ENCODE results near the gene AKT2. TPM values are rescaled to one million over a fixed set of nuclear protein-coding genes. Genes with fewer than 3 reads are reported as not detected.
"Not testable (repeated sequence)": the region's sequence is repeated elsewhere in the genome, so short reads cannot be mapped to it uniquely, and the experiment has no call there.

Gene AKT2
- polyA plus RNA-seq, 1 donor, result 191 TPM

- DNase-seq, result not testable (repeated sequence)
Observed at GRCh38 chr19:40219029-40219428, 66.1 kb downstream of the AKT2 start.

- DNase-seq, result no peak
Observed at GRCh38 chr19:40217934-40218890, 66.9 kb downstream of the AKT2 start, which contains the start of gene TTC9B. Gene TTC9B, minus strand, starts transcription at chr19:40218384. Its CDS starts 3 bp downstream, at chr19:40218381.

GRCh38 chr19:40217027-40217810 lies 67.9 kb downstream of the AKT2 start:
- DNase-seq, result no peak

GRCh38 chr19:40216777-40217026 lies 68.4 kb downstream of the AKT2 start:
- no peak for DNase-seq

- no peak for DNase-seq
Observed at GRCh38 chr19:40216013-40216776, 69.0 kb downstream of the AKT2 start.

GRCh38 chr19:40214936-40215335 lies 70.2 kb downstream of the AKT2 start:
- no peak for DNase-seq

- DNase-seq, result no peak
Observed at GRCh38 chr19:40213882-40214570, 71.1 kb downstream of the AKT2 start.

GRCh38 chr19:40213251-40213829 lies 71.8 kb downstream of the AKT2 start:
- no peak for DNase-seq

GRCh38 chr19:40210889-40211288 lies 74.3 kb downstream of the AKT2 start:
- DNase-seq, result no peak

- DNase-seq, result no peak
Observed at GRCh38 chr19:40208602-40209001, 76.5 kb downstream of the AKT2 start.

GRCh38 chr19:40205760-40206159 lies 79.4 kb downstream of the AKT2 start:
- DNase-seq, result no peak

GRCh38 chr19:40204381-40204780 lies 80.8 kb downstream of the AKT2 start:
- DNase-seq, result no peak

GRCh38 chr19:40200341-40201099 lies 84.6 kb downstream of the AKT2 start:
- no peak for DNase-seq

- no peak for DNase-seq
Observed at GRCh38 chr19:40198272-40198990, 86.7 kb downstream of the AKT2 start.

- DNase-seq, result no peak
Observed at GRCh38 chr19:40193587-40193849, 91.6 kb downstream of the AKT2 start.

- DNase-seq, result no peak
Observed at GRCh38 chr19:40192758-40193586, 92.2 kb downstream of the AKT2 start.

GRCh38 chr19:40191836-40192646 lies 93.1 kb downstream of the AKT2 start:
- peak; percentile 22 for DNase-seq
